Jurkat, Clone E6-1 (cell line): ENCODE results near the gene AGPAT4.
"Not testable (repeated sequence)": the region's sequence is repeated elsewhere in the genome, so short reads cannot be mapped to it uniquely, and the experiment has no call there.

Source experiments
- DNase-seq: peaks from one replicate; pipeline ENCODE4 v3.0.0-alpha.2; 2011; ENCODE audit warnings: low read depth, low spot score
- H3K4me3 ChIP-seq: 2 replicates; pipeline ENCODE4 v1.5.1; 2011; ENCODE audit warnings: mild to moderate bottlenecking, low read length, control low read depth, moderate library complexity

The AGPAT4 gene

GRCh38 chr6:161188547-161189465, 85.1 kb downstream of the AGPAT4 start:
- DNase-seq: no peak
- no peak overlapping the region for H3K4me3 ChIP-seq

- DNase-seq: no peak
- no peak overlapping the region for H3K4me3 ChIP-seq
Observed at GRCh38 chr6:161186173-161186769, 87.6 kb downstream of the AGPAT4 start.

GRCh38 chr6:161181121-161181520, 92.7 kb downstream of the AGPAT4 start:
- no peak for DNase-seq
- no peak overlapping the region for H3K4me3 ChIP-seq

DNA sequence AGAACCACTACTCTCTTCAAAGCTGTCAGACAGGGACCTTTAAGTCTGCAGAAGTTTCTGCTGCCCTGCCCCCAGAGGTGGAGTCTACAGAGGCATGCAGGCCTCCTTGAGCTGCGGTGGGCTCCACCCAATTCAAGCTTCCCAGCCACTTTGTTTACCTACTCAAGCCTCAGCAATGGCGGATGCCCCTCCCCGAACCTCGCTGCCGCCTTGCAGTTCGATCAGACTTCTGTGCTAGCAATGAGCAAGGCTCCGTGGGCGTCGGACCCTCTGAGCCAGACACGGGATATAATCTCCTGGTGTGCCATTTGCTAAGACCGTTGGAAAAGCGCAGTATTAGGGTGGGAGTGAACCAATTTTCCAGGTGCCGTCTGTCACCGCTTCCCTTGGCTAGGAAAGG, 95.7 kb downstream of the AGPAT4 start:
- H3K4me3 ChIP-seq: not testable (repeated sequence)

DNA sequence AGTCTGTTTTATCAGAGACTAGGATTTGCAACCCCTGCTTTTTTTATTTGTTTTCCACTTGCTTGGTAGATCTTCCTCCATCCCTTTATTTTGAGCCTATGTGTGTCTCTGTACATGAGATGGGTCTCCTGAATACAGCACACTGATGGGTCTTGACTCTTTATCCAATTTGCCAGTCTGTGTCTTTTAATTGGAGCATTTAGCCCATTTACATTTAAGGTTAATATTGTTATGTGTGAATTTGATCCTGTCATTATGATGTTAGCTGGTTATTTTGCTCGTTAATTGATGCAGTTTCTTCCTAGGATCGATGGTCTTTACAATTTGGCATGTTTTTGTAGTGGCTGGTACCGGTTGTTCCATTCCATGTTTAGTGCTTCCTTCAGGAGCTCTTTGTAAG, 97.4 kb downstream of the AGPAT4 start:
- H3K4me3 ChIP-seq, DNase-seq: not testable (repeated sequence)

More for the DNA sequence above, 95.7 kb downstream of the AGPAT4 start:
- DNase-seq: not testable (repeated sequence)

GRCh38 chr6:161172769-161173168, 101.1 kb downstream of the AGPAT4 start:
- H3K4me3 ChIP-seq, DNase-seq: not testable (repeated sequence)

GRCh38 chr6:161171207-161171606, 102.7 kb downstream of the AGPAT4 start:
- H3K4me3 ChIP-seq: no peak overlapping the region
- no peak for DNase-seq

DNA sequence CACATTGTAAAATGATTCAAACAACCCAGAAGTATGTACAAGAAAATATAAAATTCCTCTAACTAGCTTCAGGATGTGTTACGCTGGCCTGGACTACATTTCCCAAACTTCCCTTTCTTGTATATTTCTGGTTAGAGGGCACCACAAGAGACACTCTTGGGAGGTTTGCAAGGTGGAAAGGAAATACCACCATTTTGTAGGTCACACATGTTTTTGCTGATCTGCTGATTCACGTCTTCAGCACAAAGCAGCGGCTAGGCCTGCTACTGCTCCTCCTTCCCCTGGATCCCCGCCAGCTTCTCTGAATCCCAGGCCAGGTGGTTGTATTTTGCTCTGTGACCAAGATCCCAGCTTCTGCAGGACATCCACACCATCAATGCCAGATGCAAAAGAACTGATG, 104.2 kb downstream of the AGPAT4 start:
- no peak overlapping the region for H3K4me3 ChIP-seq
- DNase-seq: no peak

GRCh38 chr6:161169035-161169434, 104.8 kb downstream of the AGPAT4 start:
- no peak overlapping the region for H3K4me3 ChIP-seq
- DNase-seq: no peak

DNA sequence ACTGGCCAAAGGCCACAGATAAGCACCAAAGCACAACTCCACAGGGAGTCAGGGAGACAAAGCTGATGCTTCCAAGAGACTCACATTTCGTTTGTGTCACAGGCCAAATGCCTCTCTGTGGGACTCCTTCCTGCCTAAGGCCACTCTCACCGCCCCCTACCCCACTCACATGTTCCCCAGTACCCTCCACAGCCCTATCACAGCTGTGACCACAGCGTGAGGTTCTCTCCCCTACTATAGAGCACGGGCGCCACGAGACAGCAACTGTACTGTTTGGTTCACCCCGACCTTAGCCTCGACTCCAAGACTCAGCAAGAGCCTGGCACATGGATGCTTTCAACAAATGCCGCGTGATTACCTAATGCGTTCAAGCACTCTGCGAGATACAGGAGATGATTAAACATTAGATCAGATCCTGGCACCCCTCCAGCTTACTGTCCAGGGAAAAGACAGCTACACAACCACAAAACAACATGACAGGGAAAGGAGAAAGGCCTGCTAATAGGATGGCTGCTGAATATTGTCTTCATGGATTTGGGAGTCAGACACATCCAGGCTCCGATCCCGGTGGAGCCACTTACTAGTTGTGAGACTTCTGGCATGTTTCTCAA, 105.5 kb downstream of the AGPAT4 start:
- no peak overlapping the region for H3K4me3 ChIP-seq
- no peak for DNase-seq

- no peak for DNase-seq
- no peak overlapping the region for H3K4me3 ChIP-seq
Observed at GRCh38 chr6:161166677-161167076, 107.2 kb downstream of the AGPAT4 start.

DNA sequence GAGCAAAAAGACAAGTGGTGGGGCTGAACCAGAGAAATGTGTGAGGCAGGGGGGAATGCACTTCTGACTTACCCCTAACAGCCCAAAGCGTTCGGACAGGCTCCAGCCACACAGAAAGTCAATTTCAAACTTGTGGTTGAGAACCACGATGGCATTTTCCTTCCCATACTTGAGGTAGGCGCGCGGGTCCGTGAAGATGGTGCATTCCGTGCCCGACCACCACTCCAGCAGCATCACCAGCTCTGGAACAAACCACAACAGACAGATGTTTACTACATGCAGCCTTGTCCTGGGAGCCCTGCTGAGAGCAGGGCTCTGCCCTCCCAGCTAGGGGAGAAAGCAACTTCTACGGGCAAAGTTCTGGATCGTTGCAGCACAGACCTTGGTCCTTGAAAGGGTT, 107.7 kb downstream of the AGPAT4 start:
- no peak overlapping the region for H3K4me3 ChIP-seq

GRCh38 chr6:161164182-161164625, 109.7 kb downstream of the AGPAT4 start:
- no peak for DNase-seq
- H3K4me3 ChIP-seq: no peak overlapping the region

More for the DNA sequence above, 107.7 kb downstream of the AGPAT4 start:
- no peak for DNase-seq

GRCh38 chr6:161163466-161164181, 110.2 kb downstream of the AGPAT4 start:
- no peak overlapping the region for H3K4me3 ChIP-seq
- DNase-seq: no peak

- no peak overlapping the region for H3K4me3 ChIP-seq
- no peak for DNase-seq
Observed at GRCh38 chr6:161162722-161163121, 111.1 kb downstream of the AGPAT4 start.

GRCh38 chr6:161161889-161162624, 111.8 kb downstream of the AGPAT4 start:
- H3K4me3 ChIP-seq: no peak overlapping the region
- DNase-seq: no peak

GRCh38 chr6:161161121-161161520, 112.7 kb downstream of the AGPAT4 start:
- DNase-seq: no peak

DNA sequence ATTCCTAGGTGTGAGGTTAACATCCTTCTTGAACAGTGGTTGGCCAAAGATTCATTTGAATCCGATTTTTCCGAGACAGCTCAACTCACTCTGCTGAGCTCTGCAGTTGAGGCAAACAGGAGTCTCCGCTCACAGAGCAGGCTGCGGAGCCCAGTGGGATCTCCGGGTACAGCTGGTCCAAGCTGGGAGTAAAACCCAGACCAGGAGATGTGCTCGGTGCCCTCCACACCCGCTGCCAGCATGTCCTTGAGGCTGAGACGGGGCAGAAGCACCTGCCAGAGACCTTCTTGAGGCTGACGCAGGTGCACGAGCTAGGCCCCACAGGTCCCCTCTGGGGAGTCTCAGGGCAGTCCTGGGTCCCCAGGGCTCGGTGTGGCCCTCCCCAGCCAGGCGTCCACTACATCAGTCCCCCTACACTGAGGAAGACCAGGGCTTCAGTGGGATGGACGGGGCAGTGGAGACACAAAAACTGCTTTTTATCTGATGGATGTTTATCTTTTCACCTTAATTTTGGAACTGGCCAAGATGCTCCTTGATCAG, 119.0 kb downstream of the AGPAT4 start:
- H3K4me3 ChIP-seq: no peak overlapping the region
- no peak for DNase-seq

More at GRCh38 chr6:161161121-161161520, 112.7 kb downstream of the AGPAT4 start:
- H3K4me3 ChIP-seq: no peak overlapping the region
